RCC 7860 (cell line): Measurements from ENCODE around the gene TBC1D4.
"Not testable (repeated sequence)": the region's sequence is repeated elsewhere in the genome, so short reads cannot be mapped to it uniquely, and the experiment has no call there.

Source experiments
- DNase-seq: peaks from one replicate; pipeline ENCODE4 v3.0.0-alpha.2; 2015; ENCODE audit warnings: low spot score
- FAIRE-seq: peaks from 2 replicates; lab custom pipeline; 2012; peaks lifted over from hg19 to GRCh38; lab: Jason Lieb, UNC

TBC1D4 gene

GRCh38 chr13:75240240-75240639 lies 241.7 kb downstream of the TBC1D4 start:
- not testable (repeated sequence) for FAIRE-seq, DNase-seq

- FAIRE-seq (no peak), DNase-seq (no peak)
These were observed 245.2 kb downstream of the TBC1D4 start for GRCh38 chr13:75236774-75237173.
